Amniotic epithelial cell (primary cell): ENCODE data around the gene GHR.
A peak's percentile ranks its signal among the peaks of the same experiment; 100 is the strongest.

ENCODE experiments used
- DNase-seq: peaks from one replicate; pipeline ENCODE4 v3.0.0-alpha.2; 2010; ENCODE audit warnings: low read depth

The GHR gene

DNA sequence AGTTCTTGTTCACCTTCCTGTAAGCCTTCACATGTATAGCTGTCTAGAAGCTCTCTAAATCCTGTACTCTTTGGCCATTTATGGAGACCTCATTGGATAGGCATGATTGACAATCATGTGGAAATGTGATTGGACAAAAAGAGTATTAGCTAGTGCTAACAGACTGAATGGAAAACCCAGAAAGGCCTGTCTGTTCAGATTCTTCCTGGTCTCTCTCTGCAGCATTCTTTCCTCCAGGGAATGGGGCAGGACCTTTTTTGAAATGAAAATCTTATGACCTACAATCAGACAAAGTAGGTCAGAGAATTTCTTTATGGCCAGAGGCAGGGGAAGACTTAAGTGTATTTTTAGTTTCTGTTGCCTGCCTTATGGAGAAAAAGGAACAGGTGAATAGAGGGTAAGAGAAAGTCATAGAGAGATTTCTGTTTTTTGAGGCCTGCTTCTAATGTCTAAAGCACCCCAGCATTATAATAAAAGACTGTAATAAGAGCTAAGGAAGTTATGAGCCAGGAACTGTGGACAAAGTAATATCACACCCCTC lies 181.0 kb downstream of the GHR start:
- DNase-seq = no peak

DNA sequence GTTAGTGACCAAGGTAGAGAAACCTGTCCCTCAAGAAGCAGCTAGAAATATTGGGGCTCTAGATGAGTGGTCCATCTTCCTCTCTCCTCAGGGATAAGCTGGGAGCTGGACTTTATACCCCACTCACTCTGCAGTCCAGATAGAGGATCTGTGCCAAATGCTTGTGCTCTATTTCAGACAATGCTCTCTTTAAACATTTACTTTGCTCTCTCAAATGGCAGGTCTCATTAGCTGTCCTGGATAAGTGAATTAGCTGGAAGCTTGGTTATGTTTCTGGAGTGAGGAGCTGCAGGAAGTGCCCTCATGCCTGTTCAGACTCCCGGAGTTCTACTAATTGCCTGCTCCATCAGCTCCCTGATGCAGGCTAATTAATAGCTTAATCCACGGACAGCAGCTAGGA lies 182.3 kb downstream of the GHR start:
- DNase-seq = no peak

- no peak for DNase-seq
Measured at GRCh38 chr5:42606464-42606869, 183.2 kb downstream of the GHR start.

- no peak for DNase-seq
Measured at GRCh38 chr5:42611437-42611836, 188.2 kb downstream of the GHR start.

DNA sequence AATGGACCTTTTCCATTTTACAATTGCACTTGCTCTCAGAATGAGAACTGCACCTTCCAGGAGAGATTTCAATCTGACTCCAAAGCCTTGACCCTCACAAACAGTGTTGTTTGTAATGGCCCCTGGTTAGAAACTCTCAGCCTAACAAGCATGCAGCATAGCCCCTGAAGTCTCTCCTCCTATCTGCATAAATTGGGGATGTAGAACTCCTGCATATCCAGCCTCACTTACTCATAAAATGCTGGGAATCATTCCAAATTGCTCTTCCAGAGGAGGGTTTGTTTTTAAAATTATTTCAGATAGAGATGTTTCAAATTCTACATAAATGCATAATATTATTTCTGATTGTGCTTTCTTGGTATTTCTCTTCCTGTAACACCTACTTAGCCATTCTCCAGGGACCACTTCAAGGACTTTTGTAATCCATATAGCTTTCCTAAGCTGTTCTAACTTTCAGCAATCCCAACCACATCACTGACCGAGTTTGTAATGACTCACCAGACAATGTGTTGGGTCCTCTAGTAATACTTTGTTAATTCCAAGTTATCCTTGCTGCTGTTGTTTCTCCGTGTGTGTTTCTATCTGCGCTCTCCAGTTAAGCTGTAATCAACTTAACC lies 189.6 kb downstream of the GHR start:
- peak; percentile 57 for DNase-seq

- DNase-seq = peak; percentile 38
Measured at GRCh38 chr5:42614509-42614908, 191.3 kb downstream of the GHR start.

- DNase-seq = peak; percentile 1
Measured at GRCh38 chr5:42620579-42621216, 197.5 kb downstream of the GHR start.

GRCh38 chr5:42621242-42621641 lies 198.0 kb downstream of the GHR start:
- no peak for DNase-seq

DNA sequence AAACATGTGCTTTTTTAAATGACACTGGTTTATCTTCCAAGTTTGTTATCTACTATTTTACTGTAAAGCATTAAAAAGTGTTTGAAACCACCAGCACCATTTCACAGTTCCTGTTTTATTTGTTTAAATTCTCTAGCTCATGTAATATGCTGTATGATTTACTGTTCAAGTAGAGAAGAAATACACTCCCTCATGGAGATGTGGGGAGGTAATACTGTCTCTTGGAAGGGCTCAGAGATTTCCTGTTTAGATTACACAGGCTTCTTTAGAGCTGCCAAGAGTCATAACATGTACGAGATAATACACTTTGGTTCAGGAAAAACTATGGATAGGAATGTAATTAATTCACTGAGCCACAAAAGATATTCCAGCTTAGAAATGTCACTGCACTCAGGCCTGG lies 198.4 kb downstream of the GHR start:
- peak; percentile 48 for DNase-seq

- no peak for DNase-seq
Measured at GRCh38 chr5:42624912-42625311, 201.7 kb downstream of the GHR start.

GRCh38 chr5:42626462-42626861 lies 203.2 kb downstream of the GHR start:
- DNase-seq = no peak

GRCh38 chr5:42628821-42629220 lies 205.6 kb downstream of the GHR start:
- no peak for DNase-seq

- DNase-seq = no peak
Measured at GRCh38 chr5:42629284-42629683, 206.0 kb downstream of the GHR start.

GRCh38 chr5:42631241-42631640 lies 208.0 kb downstream of the GHR start:
- DNase-seq = no peak

- DNase-seq = no peak
Measured at GRCh38 chr5:42632354-42632900, 209.2 kb downstream of the GHR start.

DNA sequence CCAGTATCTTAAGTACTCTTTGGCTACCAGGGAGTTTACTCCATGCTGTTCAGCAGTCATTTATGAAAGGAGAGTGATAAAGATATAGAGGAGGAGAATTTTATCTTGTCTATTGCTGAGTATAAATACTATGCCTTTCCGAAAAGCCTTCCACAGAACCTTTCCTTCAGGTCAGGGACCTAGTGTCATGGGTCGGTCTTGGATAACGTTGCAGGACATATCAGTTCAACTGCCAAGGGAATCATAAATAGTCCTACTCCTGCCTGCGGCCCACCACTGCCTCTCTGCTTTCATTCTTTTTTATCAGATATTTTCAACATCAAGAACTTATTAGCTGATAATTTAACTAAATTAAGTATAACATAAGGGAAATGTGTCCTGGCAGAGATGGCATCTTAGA lies 211.3 kb downstream of the GHR start:
- DNase-seq = no peak

DNA sequence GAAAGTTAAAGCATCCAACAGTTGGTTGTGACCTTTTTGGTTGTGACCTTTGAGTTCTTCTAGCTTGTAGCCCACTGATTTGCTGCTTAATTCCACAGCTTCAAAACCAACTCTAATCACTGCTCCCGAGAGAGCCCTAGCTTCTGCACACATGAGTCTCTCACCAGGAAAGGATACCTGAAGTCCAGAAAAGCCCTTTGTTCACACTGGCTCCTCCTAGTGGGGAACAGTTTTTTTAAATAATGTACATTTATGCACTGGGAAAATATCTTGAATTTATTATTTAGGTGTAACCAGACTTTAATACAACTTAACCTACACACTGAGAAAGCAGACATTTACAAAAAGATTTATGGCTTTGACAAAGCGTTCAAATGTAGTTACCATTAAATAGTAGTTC lies 213.2 kb downstream of the GHR start:
- DNase-seq = no peak

DNA sequence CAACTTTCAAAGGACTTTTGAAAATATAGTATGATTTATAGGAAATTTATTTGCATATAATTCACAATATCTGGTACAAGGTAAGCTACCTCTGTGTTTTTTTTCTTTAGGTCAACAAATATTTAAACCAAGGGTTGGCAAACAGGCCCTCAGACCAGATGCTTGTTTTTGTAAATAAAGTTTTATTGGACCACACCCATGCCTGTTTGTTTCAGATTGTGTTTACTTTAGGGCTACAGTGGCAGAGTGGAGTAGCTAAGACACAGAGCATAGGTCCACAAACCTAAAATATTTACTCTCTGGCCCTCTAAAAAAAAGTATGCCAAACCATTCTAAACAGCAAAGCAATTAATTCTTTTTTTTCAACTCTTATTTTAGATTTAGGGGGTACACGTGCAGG lies 213.7 kb downstream of the GHR start:
- DNase-seq = no peak

DNA sequence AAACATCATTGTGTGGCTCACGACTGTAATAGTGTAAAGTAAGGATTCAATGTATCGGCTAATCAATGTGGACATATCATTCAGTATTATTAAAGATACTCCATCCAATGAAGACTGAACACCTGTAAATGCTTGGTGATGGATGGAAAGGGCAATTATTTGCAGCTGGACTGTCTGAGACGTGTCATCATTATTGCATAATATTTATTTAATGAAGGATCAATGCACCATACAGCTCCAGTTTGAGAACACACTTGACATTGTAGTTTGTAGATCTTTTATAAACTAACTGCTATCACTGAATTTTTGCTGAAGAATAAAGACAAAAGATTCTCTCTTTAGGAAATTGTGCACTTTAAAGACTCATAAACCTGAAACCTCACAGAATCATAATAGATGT lies 215.7 kb downstream of the GHR start:
- no peak for DNase-seq

DNA sequence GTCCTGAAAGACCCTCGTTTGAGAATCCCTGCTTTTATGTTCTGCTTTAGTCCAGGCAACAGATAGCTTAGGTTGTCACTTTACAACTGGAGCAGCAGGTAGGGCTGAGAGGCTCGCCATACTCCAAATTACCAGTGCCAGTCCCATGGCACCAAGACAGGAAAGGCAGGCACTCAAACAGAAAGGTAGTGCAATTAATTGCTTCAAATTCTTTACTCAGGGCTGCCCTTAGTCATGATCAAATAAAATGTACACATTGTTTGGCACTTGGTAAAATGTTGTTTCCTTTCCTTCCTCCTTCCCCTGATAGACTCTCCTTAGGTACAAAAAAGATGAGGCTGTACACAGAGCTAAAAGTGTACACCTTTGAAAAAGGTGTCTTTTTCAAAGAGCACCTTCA lies 217.6 kb downstream of the GHR start:
- DNase-seq = no peak

GRCh38 chr5:42641336-42642005 lies 218.2 kb downstream of the GHR start:
- DNase-seq = no peak

GRCh38 chr5:42642006-42642405 lies 218.8 kb downstream of the GHR start:
- no peak for DNase-seq

DNA sequence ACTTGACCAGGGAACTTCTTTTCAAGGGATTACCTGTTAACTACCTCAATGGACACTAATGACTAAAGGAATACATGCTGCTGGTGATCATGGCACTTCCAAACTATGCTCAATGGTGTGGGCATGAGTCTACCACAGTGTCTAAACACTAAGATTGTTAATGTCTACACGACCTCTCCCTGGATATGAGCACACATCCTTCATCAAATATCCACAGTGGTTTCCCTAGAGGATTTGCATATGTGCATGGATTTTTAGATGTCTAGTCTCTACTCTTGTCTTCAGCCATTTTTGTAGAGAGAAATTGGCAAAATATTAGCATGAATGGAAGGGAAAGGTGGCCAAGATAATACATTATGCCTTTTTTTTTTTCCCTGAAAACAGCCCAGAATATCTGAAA lies 220.1 kb downstream of the GHR start:
- DNase-seq = no peak
